Activated gamma-delta T cell (primary cell): Measurements from ENCODE around the gene ANKRD36.
"Not testable (repeated sequence)": the region's sequence is repeated elsewhere in the genome, so short reads cannot be mapped to it uniquely, and the experiment has no call there.

Experiments
- DNase-seq: peaks from one replicate; lab custom pipeline; 2025; lab: John Stamatoyannopoulos, UW

Gene ANKRD36

GRCh38 chr2:97293687-97294086, 180.7 kb downstream of the ANKRD36 start:
- not testable (repeated sequence) for DNase-seq
